Medulla oblongata (tissue), 1 donor: Measurements from ENCODE around the gene NDUFS3.
A peak's percentile ranks its signal among the peaks of the same experiment; 100 is the strongest.
"Not testable (repeated sequence)": the region's sequence is repeated elsewhere in the genome, so short reads cannot be mapped to it uniquely, and the experiment has no call there.

Experiments used
- DNase-seq: peaks from one replicate; pipeline ENCODE4 v3.0.0-alpha.2; 2015; ENCODE audit errors: extremely low spot score

The NDUFS3 gene

GRCh38 chr11:47560426-47560825 lies 18.4 kb upstream of the NDUFS3 start:
- no peak for DNase-seq

- not testable (repeated sequence) for DNase-seq
Observed at GRCh38 chr11:47562393-47562792, 16.5 kb upstream of the NDUFS3 start.

GRCh38 chr11:47564366-47564765 lies 14.5 kb upstream of the NDUFS3 start:
- DNase-seq = not testable (repeated sequence)

GRCh38 chr11:47564933-47565339 lies 13.9 kb upstream of the NDUFS3 start:
- DNase-seq = no peak

- peak; percentile 45 for DNase-seq
Observed at GRCh38 chr11:47565340-47566148, 13.3 kb upstream of the NDUFS3 start, which contains the start of gene PTPMT1. Gene PTPMT1 (plus strand): TSS chr11:47565599. CDS start chr11:47565623, 24 bp downstream.

- no peak for DNase-seq
Observed at GRCh38 chr11:47566149-47566698, 12.7 kb upstream of the NDUFS3 start.

- DNase-seq = no peak
Observed at GRCh38 chr11:47569646-47570045, 9.2 kb upstream of the NDUFS3 start.

- DNase-seq = no peak
Observed at GRCh38 chr11:47570651-47571356, 8.1 kb upstream of the NDUFS3 start.

GRCh38 chr11:47571357-47571729 lies 7.5 kb upstream of the NDUFS3 start:
- DNase-seq = no peak

GRCh38 chr11:47571895-47572294 lies 7.0 kb upstream of the NDUFS3 start:
- DNase-seq = no peak

GRCh38 chr11:47572715-47573255 lies 6.1 kb upstream of the NDUFS3 start:
- DNase-seq = no peak

- DNase-seq = no peak
Observed at GRCh38 chr11:47573321-47573720, 5.6 kb upstream of the NDUFS3 start.

GRCh38 chr11:47577460-47578041 lies 1.3 kb upstream of the NDUFS3 start:
- DNase-seq = no peak

GRCh38 chr11:47583844-47584243 lies 5.0 kb downstream of the NDUFS3 start:
- no peak for DNase-seq

- DNase-seq = peak; percentile 77
Observed at GRCh38 chr11:47586098-47586855, 7.4 kb downstream of the NDUFS3 start, which contains the start of gene FAM180B. Gene FAM180B (plus strand): TSS chr11:47586678. CDS start chr11:47586769, 91 bp downstream.

- DNase-seq = no peak
Observed at GRCh38 chr11:47587039-47587716, 8.3 kb downstream of the NDUFS3 start.

GRCh38 chr11:47587723-47588326 lies 9.0 kb downstream of the NDUFS3 start:
- peak; percentile 81 for DNase-seq

- DNase-seq = no peak
Observed at GRCh38 chr11:47589118-47589517, 10.2 kb downstream of the NDUFS3 start.

- DNase-seq = no peak
Observed at GRCh38 chr11:47589584-47589976, 10.7 kb downstream of the NDUFS3 start.
